CD8-positive, alpha-beta memory T cell (primary cell): ENCODE results near the gene DFFB. TPM values are rescaled to one million over a fixed set of nuclear protein-coding genes. Genes with fewer than 3 reads are reported as not detected.

ENCODE experiments used
- CTCF ChIA-PET: fragments of 350-600 bp; sonication (Branson Sonifier 250); formaldehyde crosslinking; loops from one replicate; lab custom pipeline; 2021; ENCODE audit warnings: antibody characterized with exemption; lab: Charles Lee
- POLR2A ChIA-PET: fragments of 350-600 bp; sonication (Branson Sonifier 250); formaldehyde crosslinking; loops from one replicate; lab custom pipeline; 2021; ENCODE audit warnings: antibody characterized with exemption; lab: Charles Lee
- DNase-seq, 5 donors: peaks; one replicate each; pipeline versions ENCODE4 v3.0.0 to v3.0.0-alpha.2; 2020 to 2022; ENCODE audit warnings: mixed read lengths in 1 of 5
- H3K27ac ChIP-seq: one replicate; pipeline ENCODE4 v1.7.0; 2013; ENCODE audit warnings: low read depth, mild to moderate bottlenecking, low read length, moderate library complexity
- H3K27me3 ChIP-seq: 2 replicates; pipeline ENCODE4 v1.7.0; 2013; ENCODE audit warnings: low read length, mild to moderate bottlenecking; ENCODE audit not compliant: insufficient read depth, poor library complexity, severe bottlenecking
- H3K36me3 ChIP-seq: 2 replicates; pipeline ENCODE4 v1.7.0; 2013; ENCODE audit warnings: mild to moderate bottlenecking, low read length, moderate library complexity; ENCODE audit not compliant: insufficient read depth
- H3K4me1 ChIP-seq: 2 replicates; pipeline ENCODE4 v1.7.0; 2013; ENCODE audit warnings: mild to moderate bottlenecking, low read length, moderate library complexity; ENCODE audit not compliant: insufficient read depth
- H3K4me3 ChIP-seq: 2 replicates; pipeline ENCODE4 v1.7.0; 2013; ENCODE audit warnings: mild to moderate bottlenecking, low read length
- H3K9me3 ChIP-seq: 2 replicates; pipeline ENCODE4 v1.7.0; 2013; ENCODE audit warnings: mild to moderate bottlenecking, low read length
- H3K27ac Mint-ChIP-seq, 8 donors: one replicate each; pipeline ENCODE4 v1.8.0; 2020 to 2021; ENCODE audit warnings: mixed read lengths in 8 of 8, mild to moderate bottlenecking in 6 of 8, inconsistent platforms in 3 of 8, moderate library complexity in 3 of 8
- H3K27me3 Mint-ChIP-seq, 2 donors: one replicate each; pipeline ENCODE4 v1.8.0; 2020 to 2021; ENCODE audit warnings: mixed read lengths in 2 of 2, mild to moderate bottlenecking in 1 of 2, moderate library complexity in 1 of 2
- H3K36me3 Mint-ChIP-seq, 3 donors: one replicate each; pipeline ENCODE4 v1.8.0; 2020 to 2021; ENCODE audit warnings: mixed read lengths in 3 of 3, inconsistent platforms in 1 of 3, mild to moderate bottlenecking in 1 of 3
- H3K4me1 Mint-ChIP-seq, 3 donors: one replicate each; pipeline ENCODE4 v1.8.0; 2020 to 2021; ENCODE audit warnings: mixed read lengths in 3 of 3, inconsistent platforms in 1 of 3, mild to moderate bottlenecking in 1 of 3
- H3K4me3 Mint-ChIP-seq, 7 donors: one replicate each; pipeline ENCODE4 v1.8.0; 2020 to 2021; ENCODE audit warnings: mixed read lengths in 7 of 7, mild to moderate bottlenecking in 6 of 7, moderate library complexity in 4 of 7, inconsistent platforms in 2 of 7
- H3K9me3 Mint-ChIP-seq, 5 donors: one replicate each; pipeline ENCODE4 v1.8.0; 2020 to 2022; ENCODE audit warnings: mixed read lengths in 5 of 5, mild to moderate bottlenecking in 3 of 5, moderate library complexity in 2 of 5, inconsistent platforms in 1 of 5
- polyA plus RNA-seq: library from polyadenylated mRNA; unstranded; fragments of 300-500 nt; fragmentation: Illumina TruSeq; gene quantifications from one replicate; pipeline ENCODE4 v1.2.3, GENCODE V29; 2021
- total RNA-seq, 2 experiments: library from RNA; stranded (reverse); gene quantifications; one replicate each; pipeline ENCODE4 v1.2.3, GENCODE V29; 2021

DFFB gene
- total and polyA plus RNA-seq, 3 experiments from 2014 or later = 8.3 to 14.6 (median 10.9) TPM

DNA sequence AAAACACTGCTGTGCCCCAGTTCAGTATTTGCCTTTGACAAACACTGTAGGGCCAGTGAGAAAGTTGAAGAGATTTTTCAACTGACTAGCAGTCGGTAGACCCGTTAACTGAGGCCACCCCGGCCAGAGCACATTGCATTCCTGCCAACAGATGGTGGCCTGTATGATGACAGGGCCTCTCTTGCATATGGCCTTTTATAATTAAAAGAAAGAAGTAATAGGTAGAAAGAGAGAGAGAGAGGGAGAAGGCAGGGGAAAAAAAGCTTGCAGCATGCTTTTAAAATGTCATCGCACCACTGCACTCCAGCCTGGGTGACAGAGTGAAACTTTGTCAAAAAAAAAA, 47.5 kb downstream of the DFFB start:
- ChIA-PET CTCF (interaction anchor here (1.1 to 1.5 kb wide), 2 partner anchors 47 to 180 kb away, joined by 3 read pairs; partner anchors contain the start of gene DFFB), POLR2A (no interaction called here)
- peaks cover 0 to 9% (median 0%) of the 10 kb centered on the region in 3 donors for H3K36me3 Mint-ChIP-seq
- peak overlapping the region in 1 of 7 donors; percentile 12 for H3K4me3 Mint-ChIP-seq
- H3K4me1 ChIP-seq = peaks cover 36% of the 10 kb centered on the region
- no peaks in the 10 kb centered on the region for H3K36me3 ChIP-seq
- peaks cover 6 to 7% of the 10 kb centered on the region in 2 donors for H3K27me3 Mint-ChIP-seq
- peaks cover 8 to 32% (median 21%) of the 10 kb centered on the region in 3 donors for H3K4me1 Mint-ChIP-seq
- no peak overlapping the region for H3K27ac Mint-ChIP-seq
- no peaks in the 10 kb centered on the region for H3K27me3 ChIP-seq
- H3K27ac ChIP-seq = no peak overlapping the region
- no peak overlapping the region for H3K4me3 ChIP-seq
- H3K9me3 ChIP-seq = no peaks in the 10 kb centered on the region
- H3K9me3 Mint-ChIP-seq = no peaks in the 10 kb centered on the region
- no peak for DNase-seq

DNA sequence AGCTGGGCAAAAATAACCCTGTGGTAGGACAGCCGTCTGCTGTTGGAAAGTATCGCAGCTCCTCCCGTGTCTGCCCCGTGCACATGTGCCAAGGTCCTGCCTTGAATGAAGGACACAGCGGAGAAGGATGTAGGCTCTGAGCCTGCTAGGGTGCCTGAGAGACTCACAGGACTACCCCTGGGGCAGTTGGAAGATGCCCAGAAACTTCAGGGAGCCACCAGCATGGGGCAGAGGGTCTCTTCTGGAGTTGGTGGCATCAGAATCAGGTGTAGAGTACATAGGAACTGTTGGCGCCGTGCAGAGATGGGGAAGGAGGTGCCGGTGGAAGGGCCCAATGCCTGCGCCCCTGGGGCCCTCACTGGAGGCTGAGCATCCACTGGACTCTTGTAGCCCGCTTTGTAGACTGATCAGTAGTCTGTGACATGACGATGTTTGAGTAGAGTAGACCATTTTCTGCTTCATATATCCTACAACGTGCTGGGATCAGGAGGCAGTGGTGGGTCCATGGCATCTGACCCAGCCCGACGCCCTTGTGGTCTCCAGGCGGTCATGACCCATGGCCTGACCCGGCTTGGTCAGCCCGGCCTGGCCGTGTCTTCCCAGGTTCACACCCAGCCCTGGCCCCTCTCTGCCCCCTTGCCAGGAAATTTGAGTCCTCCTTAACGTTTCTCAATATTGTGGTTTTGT, 48.1 kb downstream of the DFFB start:
- Mint-ChIP-seq H3K36me3 (peaks cover 0 to 5% (median 0%) of the 10 kb centered on the region in 3 donors), H3K27me3 (peaks cover 6 to 9% of the 10 kb centered on the region in 2 donors)
- DNase-seq = peak in 1 of 5 donors; percentile 22

DNA sequence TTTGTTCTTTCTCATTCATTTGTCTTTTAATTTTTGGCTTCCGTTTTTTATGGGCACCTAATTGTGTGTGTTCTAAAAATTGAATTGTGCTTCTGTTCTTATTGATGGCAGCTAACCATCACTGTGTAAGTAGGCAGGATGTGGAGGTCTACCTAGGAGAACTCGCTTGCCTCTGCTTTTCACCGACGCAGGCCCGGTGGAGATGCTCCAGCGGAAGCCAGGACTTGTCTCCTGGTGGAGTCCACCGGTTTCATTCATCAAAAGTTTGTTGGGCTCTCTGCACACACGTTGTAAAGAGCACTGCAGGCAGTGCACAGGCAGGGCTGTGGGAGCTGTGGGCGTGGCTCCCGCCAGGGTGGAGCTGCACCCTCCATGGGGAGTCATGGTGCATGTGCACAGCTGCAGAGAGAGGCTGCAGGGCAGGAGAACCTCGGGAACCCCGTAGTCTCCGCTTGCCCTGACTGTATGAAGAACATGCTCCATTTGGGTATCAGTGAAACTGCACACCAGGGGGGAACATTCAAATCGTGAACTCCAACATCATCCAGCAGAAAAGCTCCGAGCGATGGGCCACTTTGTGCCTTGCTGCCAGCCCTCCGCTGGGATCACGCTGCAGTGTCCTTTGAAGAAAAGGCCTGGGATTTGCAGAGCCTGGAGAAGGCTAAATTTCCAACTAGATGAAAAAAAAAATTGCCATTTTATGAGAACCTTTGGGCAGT, 48.8 kb downstream of the DFFB start:
- Mint-ChIP-seq H3K27ac (peak overlapping the region in 1 of 8 donors; percentile 33), H3K4me1 (peaks cover 9 to 26% (median 26%) of the 10 kb centered on the region in 3 donors), H3K27me3 (peaks cover 6 to 9% of the 10 kb centered on the region in 2 donors), H3K4me3 (peak overlapping the region in 1 of 7 donors; percentile 29), H3K36me3 (no peaks in the 10 kb centered on the region), H3K9me3 (no peaks in the 10 kb centered on the region)
- POLR2A ChIA-PET = no interaction called here
- Histone ChIP-seq H3K27ac (no peak overlapping the region), H3K36me3 (no peaks in the 10 kb centered on the region), H3K9me3 (no peaks in the 10 kb centered on the region), H3K4me3 (no peak overlapping the region), H3K27me3 (no peaks in the 10 kb centered on the region), H3K4me1 (peaks cover 36% of the 10 kb centered on the region)
- CTCF ChIA-PET = interaction anchor here (1.5 to 1.7 kb wide), 2 partner anchors 48 to 49 kb away, joined by 3 to 6 read pairs; partner anchors contain the start of gene DFFB
- peak in 1 of 5 donors; percentile 20 for DNase-seq

More for the DNA sequence above, 48.1 kb downstream of the DFFB start:
- peak overlapping the region in 1 of 7 donors; percentile 29 for H3K4me3 Mint-ChIP-seq
- POLR2A ChIA-PET = no interaction called here
- Histone ChIP-seq H3K9me3 (no peaks in the 10 kb centered on the region), H3K36me3 (no peaks in the 10 kb centered on the region), H3K4me1 (peaks cover 36% of the 10 kb centered on the region), H3K27ac (no peak overlapping the region), H3K4me3 (no peak overlapping the region), H3K27me3 (no peaks in the 10 kb centered on the region)
- H3K9me3 Mint-ChIP-seq = no peaks in the 10 kb centered on the region
- H3K4me1 Mint-ChIP-seq = peaks cover 7 to 26% (median 21%) of the 10 kb centered on the region in 3 donors
- H3K27ac Mint-ChIP-seq = no peak overlapping the region
- CTCF ChIA-PET = interaction anchor here (1.1 to 1.5 kb wide), 2 partner anchors 48 to 181 kb away, joined by 3 read pairs; partner anchors contain the start of gene DFFB

DNA sequence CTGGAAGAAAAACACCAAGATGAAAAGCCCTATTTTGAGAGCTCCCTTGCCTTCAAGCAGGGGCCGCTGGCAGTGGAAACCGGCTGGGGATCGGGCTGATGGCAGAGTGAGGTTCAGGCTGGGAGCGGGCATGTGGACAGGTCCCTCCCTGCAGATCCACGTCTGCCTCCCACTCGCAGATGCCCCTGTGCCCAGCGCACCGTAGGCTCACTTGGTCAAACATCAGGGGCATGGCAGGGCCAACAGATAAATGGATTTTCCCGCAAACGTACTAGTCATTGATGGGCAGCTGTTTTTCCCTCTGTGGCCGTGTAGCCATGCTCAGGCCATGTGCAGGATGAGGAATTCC, 49.4 kb downstream of the DFFB start:
- ChIA-PET POLR2A (no interaction called here), CTCF (interaction anchor here (1.0 to 1.7 kb wide), 2 partner anchors 49 to 51 kb away, joined by 4 to 6 read pairs; partner anchors contain the start of gene DFFB)
- DNase-seq = peak in 1 of 5 donors; percentile 31
- Mint-ChIP-seq H3K4me3 (no peak overlapping the region), H3K27ac (no peak overlapping the region), H3K27me3 (peaks cover 6 to 9% of the 10 kb centered on the region in 2 donors), H3K36me3 (no peaks in the 10 kb centered on the region), H3K9me3 (no peaks in the 10 kb centered on the region), H3K4me1 (peaks cover 9 to 26% (median 26%) of the 10 kb centered on the region in 3 donors)
- no peak overlapping the region for H3K4me3 ChIP-seq
- H3K27me3 ChIP-seq = no peaks in the 10 kb centered on the region
- no peaks in the 10 kb centered on the region for H3K9me3 ChIP-seq
- no peaks in the 10 kb centered on the region for H3K36me3 ChIP-seq
- peaks cover 32% of the 10 kb centered on the region for H3K4me1 ChIP-seq
- H3K27ac ChIP-seq = no peak overlapping the region

DNA sequence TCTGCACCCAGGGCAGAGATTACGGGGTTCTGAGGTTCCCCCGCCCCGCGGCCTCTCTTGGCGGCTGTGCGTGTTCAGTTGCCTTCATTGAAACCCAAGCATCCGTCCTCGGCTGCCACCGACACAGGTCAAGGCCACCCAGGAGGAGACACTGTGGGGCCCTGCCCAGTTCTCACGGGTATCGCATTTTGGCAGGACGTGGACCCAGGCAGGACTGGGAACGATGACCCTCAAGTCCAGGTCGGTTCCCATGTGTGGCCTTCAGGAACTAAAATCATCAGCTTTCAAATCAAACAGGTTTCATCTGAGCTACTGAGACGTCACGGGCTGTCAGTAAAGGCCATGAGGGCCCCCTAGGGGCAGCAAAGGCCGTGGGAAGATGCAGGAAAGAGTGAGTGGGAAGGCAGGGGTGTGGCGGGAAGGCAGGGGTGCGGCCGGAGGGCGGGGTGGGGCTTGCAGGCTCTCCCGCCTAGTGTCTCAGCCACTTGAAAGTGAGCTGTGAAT, 49.8 kb downstream of the DFFB start:
- Histone ChIP-seq H3K36me3 (no peaks in the 10 kb centered on the region), H3K27me3 (no peaks in the 10 kb centered on the region), H3K9me3 (no peaks in the 10 kb centered on the region), H3K4me3 (no peak overlapping the region), H3K4me1 (peaks cover 27% of the 10 kb centered on the region), H3K27ac (no peak overlapping the region)
- Mint-ChIP-seq H3K36me3 (no peaks in the 10 kb centered on the region), H3K27ac (no peak overlapping the region), H3K27me3 (peaks cover 6 to 9% of the 10 kb centered on the region in 2 donors), H3K4me3 (no peak overlapping the region), H3K9me3 (no peaks in the 10 kb centered on the region), H3K4me1 (peaks cover 7 to 24% (median 23%) of the 10 kb centered on the region in 3 donors)
- DNase-seq = peak in 1 of 5 donors; percentile 52
- ChIA-PET CTCF (interaction anchor here (1.0 to 1.7 kb wide), 2 partner anchors 49 to 51 kb away, joined by 4 to 6 read pairs; partner anchors contain the start of gene DFFB), POLR2A (no interaction called here)

DNA sequence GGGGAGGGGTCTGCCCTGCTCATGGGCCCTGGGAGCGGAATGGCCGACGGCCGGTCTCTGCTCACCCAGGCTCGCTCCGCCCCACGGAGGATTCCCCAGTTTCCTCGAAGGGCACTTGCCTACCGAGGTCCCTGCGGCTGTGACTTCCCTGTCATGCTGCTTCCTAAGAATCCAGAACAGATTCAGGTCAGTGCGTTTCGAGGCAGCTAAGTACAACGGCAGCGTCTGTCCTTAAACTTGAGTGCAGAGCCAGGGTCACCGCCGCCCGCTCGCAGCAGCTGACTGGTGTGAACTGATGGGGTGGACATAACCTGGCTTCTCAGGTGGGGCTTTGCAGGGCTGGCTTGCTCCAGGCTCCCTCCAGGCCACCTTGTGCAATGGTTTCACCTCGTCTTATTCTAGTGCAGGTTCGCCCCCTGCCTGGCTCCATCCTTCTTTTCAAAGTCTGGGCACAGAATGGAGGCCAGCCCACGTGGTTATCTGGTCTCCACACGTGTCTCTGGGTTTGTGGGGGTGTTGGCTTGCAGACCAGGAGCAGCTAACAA, 50.4 kb downstream of the DFFB start:
- Mint-ChIP-seq H3K27me3 (peaks cover 6 to 9% of the 10 kb centered on the region in 2 donors), H3K9me3 (no peaks in the 10 kb centered on the region), H3K27ac (no peak overlapping the region), H3K4me3 (no peak overlapping the region), H3K4me1 (peaks cover 3 to 18% (median 17%) of the 10 kb centered on the region in 3 donors), H3K36me3 (no peaks in the 10 kb centered on the region)
- H3K27me3 ChIP-seq = no peaks in the 10 kb centered on the region
- ChIA-PET POLR2A (interaction anchor here (0.5 kb wide), 1 partner anchor 1843 kb away, joined by 3 read pairs; no protein-coding TSS in a partner anchor), CTCF (interaction anchor here (1.0 to 1.7 kb wide), 2 partner anchors 50 to 52 kb away, joined by 4 to 6 read pairs; partner anchors contain the start of gene DFFB)
- no peak overlapping the region for H3K4me3 ChIP-seq
- peak in 1 of 5 donors; percentile 27 for DNase-seq
- H3K27ac ChIP-seq = no peak overlapping the region
- no peaks in the 10 kb centered on the region for H3K9me3 ChIP-seq
- no peaks in the 10 kb centered on the region for H3K36me3 ChIP-seq
- peaks cover 21% of the 10 kb centered on the region for H3K4me1 ChIP-seq

DNA sequence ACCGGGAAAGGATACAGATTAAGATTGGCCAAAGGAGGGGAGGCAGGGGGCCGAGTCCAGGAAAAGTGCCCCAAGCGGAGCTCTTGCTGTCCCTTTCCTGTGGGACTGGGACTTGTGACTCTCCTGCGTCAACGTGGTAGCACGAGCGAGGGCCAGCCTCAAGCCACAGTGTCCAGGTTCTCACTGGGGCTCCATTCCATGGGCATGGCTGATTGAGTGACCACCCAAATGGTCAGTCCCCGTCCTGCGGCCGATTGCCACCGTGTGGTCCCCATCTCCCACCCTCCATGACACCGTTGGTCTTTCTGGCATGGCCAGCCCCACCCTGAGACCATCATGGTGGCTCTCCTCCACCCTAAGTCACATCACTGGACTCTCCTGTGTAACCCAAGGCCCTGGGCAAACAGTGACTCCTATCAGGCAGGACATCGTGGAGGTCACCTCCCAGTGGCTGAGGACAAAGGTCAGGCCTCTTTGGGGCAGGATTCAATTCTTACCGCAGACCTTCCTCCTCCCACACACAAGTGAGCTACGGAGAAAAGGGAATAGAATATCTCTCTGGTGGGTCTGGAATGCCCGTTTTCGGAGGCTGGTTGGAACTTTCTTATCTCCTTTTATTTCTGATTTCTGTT, 51.7 kb downstream of the DFFB start:
- Histone ChIP-seq H3K27me3 (no peaks in the 10 kb centered on the region), H3K36me3 (no peaks in the 10 kb centered on the region), H3K4me3 (no peak overlapping the region), H3K27ac (no peak overlapping the region), H3K9me3 (no peaks in the 10 kb centered on the region), H3K4me1 (peaks cover 8% of the 10 kb centered on the region)
- H3K4me1 Mint-ChIP-seq = peaks cover 2 to 5% (median 5%) of the 10 kb centered on the region in 3 donors
- H3K27ac Mint-ChIP-seq = no peak overlapping the region
- H3K4me3 Mint-ChIP-seq = no peak overlapping the region
- peaks cover 7 to 9% of the 10 kb centered on the region in 2 donors for H3K27me3 Mint-ChIP-seq
- H3K36me3 Mint-ChIP-seq = no peaks in the 10 kb centered on the region
- POLR2A ChIA-PET = no interaction called here
- no peaks in the 10 kb centered on the region for H3K9me3 Mint-ChIP-seq
- DNase-seq = peak in 1 of 5 donors; percentile 40
- CTCF ChIA-PET = no interaction called here
